Peyer's patch (tissue), 4 donors: Measurements from ENCODE around the gene AOPEP.

Experiments
- CTCF ChIP-seq, 6 experiments: fragments of 450-650 bp in 4 of 6; fragments of 200-600 bp in 2 of 6; sonication (generic) in 1 of 6; IDR thresholded peaks; one replicate each; pipeline ENCODE4 v1.5.1; 2017 to 2019; ENCODE audit warnings: antibody characterized with exemption in 6 of 6, mild to moderate bottlenecking in 3 of 6, moderate library complexity in 1 of 6
- POLR2A ChIP-seq, 2 donors: fragments of 450-650 bp; IDR thresholded peaks; one replicate each; pipeline ENCODE4 v1.5.1; 2017; ENCODE audit warnings: antibody characterized with exemption in 2 of 2, mild to moderate bottlenecking in 2 of 2, moderate library complexity in 2 of 2

DNA sequence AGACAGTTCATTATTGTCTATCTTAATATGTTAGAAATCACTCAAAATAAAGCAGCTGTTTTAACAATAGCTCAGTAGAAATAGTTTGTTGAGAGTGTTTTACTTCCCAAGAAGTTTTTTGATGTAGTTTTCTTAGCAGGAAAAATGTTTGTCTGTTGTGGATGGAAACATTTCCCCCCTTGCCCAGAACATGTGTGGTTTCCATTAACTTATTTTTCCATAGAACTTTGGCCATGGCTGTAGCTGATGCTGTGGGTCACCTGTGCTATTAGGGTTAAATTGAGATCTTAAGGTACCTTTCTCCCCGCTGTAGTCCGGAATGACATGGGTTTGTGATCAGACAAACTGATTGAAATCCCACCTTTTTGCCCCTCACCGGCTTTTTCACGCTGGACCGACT, 296.2 kb downstream of the AOPEP start:
- TF ChIP-seq CTCF (IDR thresholded peaks at IDR 0.05) (no peak), POLR2A (IDR thresholded peaks at IDR 0.05) (no peak)
